Measurements from ENCODE around the gene MTCL1.

The MTCL1 gene

GRCh38 chr18:8806798-8807487 is 101.6 kb downstream of the MTCL1 start:
- H3K4me2 ChIP-seq (ENCODE audit: low read length) = no peak overlapping the region
- peaks cover 2% of the 10 kb centered on the region in 2 experiments for H3K4me1 ChIP-seq (ENCODE audit: control insufficient read depth in 1 of 2, insufficient read depth in 2 of 2, low read length in 2 of 2)
- H3K4me3 ChIP-seq (ENCODE audit: low read depth, low read length) = no peak overlapping the region
- H2BK120ac ChIP-seq (ENCODE audit: insufficient read depth, low read length, poor library complexity) = no peak overlapping the region
- WGBS (ENCODE audit: extremely low coverage, insufficient coverage, insufficient read length) = no CpG with 5 or more reads among the region's 19 CpGs
- H3K36me3 ChIP-seq (ENCODE audit: control insufficient read depth in 1 of 2, insufficient read depth in 2 of 2, low read length in 2 of 2) = no peaks in the 10 kb centered on the region
- no peak for DNase-seq
- no peak overlapping the region for H3K27ac ChIP-seq (ENCODE audit: low read depth, low read length)
- H3K23ac ChIP-seq (ENCODE audit: low read length) = no peak overlapping the region
- no peak overlapping the region for H3K14ac ChIP-seq (ENCODE audit: low read length)
- H3K79me2 ChIP-seq (ENCODE audit: control insufficient read depth, insufficient read depth, low read length, poor library complexity) = no peaks in the 10 kb centered on the region
- no peaks in the 10 kb centered on the region for H3K79me1 ChIP-seq (ENCODE audit: low read length)
- H4K8ac ChIP-seq (ENCODE audit: low read depth, low read length) = no peak overlapping the region
- H3K9ac ChIP-seq (ENCODE audit: low read length) = no peak overlapping the region
- no peak overlapping the region for H2AFZ ChIP-seq (ENCODE audit: insufficient read depth, low read length, poor library complexity)
- no peak overlapping the region for H4K12ac ChIP-seq (ENCODE audit: low read depth, low read length)
- peaks cover 2% of the 10 kb centered on the region for H3K9me3 ChIP-seq (ENCODE audit: insufficient read depth, low read depth, low read length)
- H2AK5ac ChIP-seq (ENCODE audit: low read length) = no peak overlapping the region
- H2BK12ac ChIP-seq (ENCODE audit: low read length) = no peak overlapping the region
- H4K91ac ChIP-seq (ENCODE audit: low read depth, low read length) = no peak overlapping the region
- no peak overlapping the region for H3K18ac ChIP-seq (ENCODE audit: low read length)
- no peak overlapping the region for H3K4ac ChIP-seq (ENCODE audit: low read depth, low read length)
- no peak overlapping the region for H2BK5ac ChIP-seq (ENCODE audit: low read depth, low read length, poor library complexity)
- no peaks in the 10 kb centered on the region for H3K27me3 ChIP-seq (ENCODE audit: insufficient read depth, low read length)

- H3K79me1 ChIP-seq (ENCODE audit: low read length) = no peaks in the 10 kb centered on the region
- no peak overlapping the region for H2BK5ac ChIP-seq (ENCODE audit: low read depth, low read length, poor library complexity)
- no peaks in the 10 kb centered on the region for H3K27me3 ChIP-seq (ENCODE audit: insufficient read depth, low read length)
- H2BK12ac ChIP-seq (ENCODE audit: low read length) = no peak overlapping the region
- H3K4me3 ChIP-seq (ENCODE audit: low read depth, low read length) = no peak overlapping the region
- H4K91ac ChIP-seq (ENCODE audit: low read depth, low read length) = no peak overlapping the region
- no peak overlapping the region for H3K4me2 ChIP-seq (ENCODE audit: low read length)
- H3K4me1 ChIP-seq (ENCODE audit: control insufficient read depth in 1 of 2, insufficient read depth in 2 of 2, low read length in 2 of 2) = no peaks in the 10 kb centered on the region
- no peak overlapping the region for H2AFZ ChIP-seq (ENCODE audit: insufficient read depth, low read length, poor library complexity)
- no peak for DNase-seq
- no peak overlapping the region for H4K8ac ChIP-seq (ENCODE audit: low read depth, low read length)
- no peak overlapping the region for H3K9ac ChIP-seq (ENCODE audit: low read length)
- no CpG with 5 or more reads among the region's 3 CpGs for WGBS (ENCODE audit: extremely low coverage, insufficient coverage, insufficient read length)
- H3K36me3 ChIP-seq (ENCODE audit: control insufficient read depth in 1 of 2, insufficient read depth in 2 of 2, low read length in 2 of 2) = no peaks in the 10 kb centered on the region
- no peak overlapping the region for H2BK120ac ChIP-seq (ENCODE audit: insufficient read depth, low read length, poor library complexity)
- no peak overlapping the region for H3K18ac ChIP-seq (ENCODE audit: low read length)
- H3K23ac ChIP-seq (ENCODE audit: low read length) = no peak overlapping the region
- H3K4ac ChIP-seq (ENCODE audit: low read depth, low read length) = no peak overlapping the region
- no peak overlapping the region for H2AK5ac ChIP-seq (ENCODE audit: low read length)
- no peak overlapping the region for H3K27ac ChIP-seq (ENCODE audit: low read depth, low read length)
- H3K14ac ChIP-seq (ENCODE audit: low read length) = no peak overlapping the region
- peaks cover 2% of the 10 kb centered on the region for H3K9me3 ChIP-seq (ENCODE audit: insufficient read depth, low read depth, low read length)
- H3K79me2 ChIP-seq (ENCODE audit: control insufficient read depth, insufficient read depth, low read length, poor library complexity) = no peaks in the 10 kb centered on the region
- H4K12ac ChIP-seq (ENCODE audit: low read depth, low read length) = no peak overlapping the region
These were observed 102.1 kb downstream of the MTCL1 start for GRCh38 chr18:8807488-8807805.

DNA sequence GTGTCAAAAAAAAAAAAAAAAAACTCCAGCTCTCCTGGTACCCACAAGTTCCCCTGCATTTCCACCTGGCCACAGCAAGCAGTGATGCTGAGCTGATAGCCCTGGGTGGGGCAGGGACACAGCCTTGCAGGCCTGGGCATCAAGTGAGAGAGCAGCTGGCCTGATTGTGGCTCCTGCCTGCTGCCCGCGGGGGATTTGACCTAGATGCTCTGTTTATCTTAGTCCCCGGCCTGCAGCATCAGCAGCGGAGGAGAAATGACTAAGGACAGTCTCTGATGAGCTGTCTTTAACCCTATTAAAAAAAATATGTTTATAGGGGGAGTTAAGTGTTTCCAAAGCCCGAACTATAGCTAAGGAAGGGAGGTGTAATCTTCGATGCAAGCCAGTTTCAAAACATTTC is 102.6 kb downstream of the MTCL1 start:
- H2AFZ ChIP-seq (ENCODE audit: insufficient read depth, low read length, poor library complexity) = no peak overlapping the region
- no peak overlapping the region for H2BK12ac ChIP-seq (ENCODE audit: low read length)
- H3K14ac ChIP-seq (ENCODE audit: low read length) = no peak overlapping the region
- H4K12ac ChIP-seq (ENCODE audit: low read depth, low read length) = no peak overlapping the region
- no peak overlapping the region for H3K4me2 ChIP-seq (ENCODE audit: low read length)
- no peak overlapping the region for H3K23ac ChIP-seq (ENCODE audit: low read length)
- no peaks in the 10 kb centered on the region for H3K79me1 ChIP-seq (ENCODE audit: low read length)
- H3K9ac ChIP-seq (ENCODE audit: low read length) = no peak overlapping the region
- no peak overlapping the region for H3K4ac ChIP-seq (ENCODE audit: low read depth, low read length)
- H3K9me3 ChIP-seq (ENCODE audit: insufficient read depth, low read depth, low read length) = peaks cover 2% of the 10 kb centered on the region
- no peak overlapping the region for H2BK5ac ChIP-seq (ENCODE audit: low read depth, low read length, poor library complexity)
- no peak overlapping the region for H3K4me3 ChIP-seq (ENCODE audit: low read depth, low read length)
- no peak overlapping the region for H3K27ac ChIP-seq (ENCODE audit: low read depth, low read length)
- DNase-seq = no peak
- no CpG with 5 or more reads among the region's 6 CpGs for WGBS (ENCODE audit: extremely low coverage, insufficient coverage, insufficient read length)
- H4K8ac ChIP-seq (ENCODE audit: low read depth, low read length) = no peak overlapping the region
- no peaks in the 10 kb centered on the region for H3K79me2 ChIP-seq (ENCODE audit: control insufficient read depth, insufficient read depth, low read length, poor library complexity)
- no peak overlapping the region for H2AK5ac ChIP-seq (ENCODE audit: low read length)
- H2BK120ac ChIP-seq (ENCODE audit: insufficient read depth, low read length, poor library complexity) = no peak overlapping the region
- H4K91ac ChIP-seq (ENCODE audit: low read depth, low read length) = no peak overlapping the region
- H3K4me1 ChIP-seq (ENCODE audit: control insufficient read depth in 1 of 2, insufficient read depth in 2 of 2, low read length in 2 of 2) = no peaks in the 10 kb centered on the region
- H3K18ac ChIP-seq (ENCODE audit: low read length) = no peak overlapping the region
- H3K36me3 ChIP-seq (ENCODE audit: control insufficient read depth in 1 of 2, insufficient read depth in 2 of 2, low read length in 2 of 2) = no peaks in the 10 kb centered on the region
- no peaks in the 10 kb centered on the region for H3K27me3 ChIP-seq (ENCODE audit: insufficient read depth, low read length)

DNA sequence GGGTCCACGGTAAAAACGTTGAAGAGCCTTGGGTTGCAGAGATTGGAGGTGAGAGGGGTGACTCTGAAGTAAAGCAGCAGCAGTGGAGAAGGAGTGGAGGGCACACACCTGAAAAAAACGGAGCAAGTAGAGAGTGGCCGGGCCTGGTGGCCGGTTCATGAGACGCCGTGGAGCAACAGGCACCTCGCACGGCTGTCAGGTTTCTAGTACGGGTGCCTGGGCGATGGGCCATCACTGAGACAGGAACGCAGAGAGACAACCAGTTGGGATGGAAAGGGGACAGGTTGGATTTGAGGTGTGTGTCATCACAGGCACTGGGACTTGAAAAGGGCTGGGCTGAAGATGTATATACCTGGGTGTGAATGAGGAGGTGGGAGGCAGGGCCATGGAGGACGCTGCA is 104.2 kb downstream of the MTCL1 start:
- DNase-seq = no peak
- Histone ChIP-seq H3K4me1 (ENCODE audit: control insufficient read depth in 1 of 2, insufficient read depth in 2 of 2, low read length in 2 of 2) (no peaks in the 10 kb centered on the region), H2AK5ac (ENCODE audit: low read length) (no peak overlapping the region), H4K12ac (ENCODE audit: low read depth, low read length) (no peak overlapping the region), H4K8ac (ENCODE audit: low read depth, low read length) (no peak overlapping the region), H2AFZ (ENCODE audit: insufficient read depth, low read length, poor library complexity) (no peak overlapping the region), H3K4ac (ENCODE audit: low read depth, low read length) (no peak overlapping the region), H3K36me3 (ENCODE audit: control insufficient read depth in 1 of 2, insufficient read depth in 2 of 2, low read length in 2 of 2) (no peaks in the 10 kb centered on the region), H3K18ac (ENCODE audit: low read length) (no peak overlapping the region), H3K79me2 (ENCODE audit: control insufficient read depth, insufficient read depth, low read length, poor library complexity) (no peaks in the 10 kb centered on the region), H3K4me2 (ENCODE audit: low read length) (no peak overlapping the region), H3K27ac (ENCODE audit: low read depth, low read length) (no peak overlapping the region), H4K91ac (ENCODE audit: low read depth, low read length) (no peak overlapping the region), H3K9me3 (ENCODE audit: insufficient read depth, low read depth, low read length) (peaks cover 2% of the 10 kb centered on the region), H3K23ac (ENCODE audit: low read length) (no peak overlapping the region), H2BK5ac (ENCODE audit: low read depth, low read length, poor library complexity) (no peak overlapping the region), H3K4me3 (ENCODE audit: low read depth, low read length) (no peak overlapping the region), H3K14ac (ENCODE audit: low read length) (no peak overlapping the region), H3K27me3 (ENCODE audit: insufficient read depth, low read length) (no peaks in the 10 kb centered on the region), H2BK12ac (ENCODE audit: low read length) (no peak overlapping the region), H2BK120ac (ENCODE audit: insufficient read depth, low read length, poor library complexity) (no peak overlapping the region), H3K9ac (ENCODE audit: low read length) (no peak overlapping the region), H3K79me1 (ENCODE audit: low read length) (no peaks in the 10 kb centered on the region)
- WGBS (ENCODE audit: extremely low coverage, insufficient coverage, insufficient read length) = no CpG with 5 or more reads among the region's 13 CpGs

Data from trophoblast cell (in vitro differentiated cells and primary cell).